Astrocyte (in vitro differentiated cells and primary cell): ENCODE data around the gene DMWD.

Experiments used
- EZH2 ChIP-seq: IDR thresholded peaks from 2 replicates; pipeline ENCODE4 v1.6.1; 2012; ENCODE audit warnings: mild to moderate bottlenecking, low read length, inconsistent platforms; ENCODE audit not compliant: insufficient read depth
- TF ChIP-seq, protein P1 (sequence below): IDR thresholded peaks from 2 replicates; pipeline ENCODE4 v1.5.1; 2011; ENCODE audit warnings: low read depth, mild to moderate bottlenecking, inconsistent platforms, low read length, moderate library complexity; ENCODE audit not compliant: insufficient read depth

DNA sequence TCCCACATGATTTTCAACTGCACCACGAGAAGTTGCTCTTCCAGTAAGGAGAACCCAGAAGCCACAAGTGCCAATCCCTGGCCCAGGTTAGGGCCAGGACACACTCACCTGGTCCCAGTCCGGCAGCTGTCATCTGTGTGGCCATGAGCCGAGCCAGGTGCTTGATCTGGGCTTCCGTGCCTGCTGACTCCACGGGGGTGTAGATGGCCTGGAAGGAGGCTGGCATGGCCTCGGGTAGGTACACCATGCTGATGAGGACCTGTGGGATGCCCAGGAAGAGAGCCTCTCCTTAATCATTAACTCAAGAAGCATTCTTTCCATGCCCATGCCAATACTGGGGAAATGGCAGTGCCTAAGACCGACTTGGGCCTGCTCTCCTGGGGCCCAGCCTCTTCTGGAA lies 42.3 kb upstream of the DMWD start:
- TF ChIP-seq, protein P1, sequence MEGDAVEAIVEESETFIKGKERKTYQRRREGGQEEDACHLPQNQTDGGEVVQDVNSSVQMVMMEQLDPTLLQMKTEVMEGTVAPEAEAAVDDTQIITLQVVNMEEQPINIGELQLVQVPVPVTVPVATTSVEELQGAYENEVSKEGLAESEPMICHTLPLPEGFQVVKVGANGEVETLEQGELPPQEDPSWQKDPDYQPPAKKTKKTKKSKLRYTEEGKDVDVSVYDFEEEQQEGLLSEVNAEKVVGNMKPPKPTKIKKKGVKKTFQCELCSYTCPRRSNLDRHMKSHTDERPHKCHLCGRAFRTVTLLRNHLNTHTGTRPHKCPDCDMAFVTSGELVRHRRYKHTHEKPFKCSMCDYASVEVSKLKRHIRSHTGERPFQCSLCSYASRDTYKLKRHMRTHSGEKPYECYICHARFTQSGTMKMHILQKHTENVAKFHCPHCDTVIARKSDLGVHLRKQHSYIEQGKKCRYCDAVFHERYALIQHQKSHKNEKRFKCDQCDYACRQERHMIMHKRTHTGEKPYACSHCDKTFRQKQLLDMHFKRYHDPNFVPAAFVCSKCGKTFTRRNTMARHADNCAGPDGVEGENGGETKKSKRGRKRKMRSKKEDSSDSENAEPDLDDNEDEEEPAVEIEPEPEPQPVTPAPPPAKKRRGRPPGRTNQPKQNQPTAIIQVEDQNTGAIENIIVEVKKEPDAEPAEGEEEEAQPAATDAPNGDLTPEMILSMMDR, result no peak
- TF ChIP-seq EZH2, result no peak
